GM19240 (cell line): ENCODE measurements around the gene ICOSLG.
"Not testable (repeated sequence)": the region's sequence is repeated elsewhere in the genome, so short reads cannot be mapped to it uniquely, and the experiment has no call there.

ENCODE experiments used
- DNase-seq: peaks from one replicate; pipeline ENCODE4 v3.0.0; 2011; ENCODE audit warnings: low spot score; ENCODE audit not compliant: insufficient read length

ICOSLG gene

DNA sequence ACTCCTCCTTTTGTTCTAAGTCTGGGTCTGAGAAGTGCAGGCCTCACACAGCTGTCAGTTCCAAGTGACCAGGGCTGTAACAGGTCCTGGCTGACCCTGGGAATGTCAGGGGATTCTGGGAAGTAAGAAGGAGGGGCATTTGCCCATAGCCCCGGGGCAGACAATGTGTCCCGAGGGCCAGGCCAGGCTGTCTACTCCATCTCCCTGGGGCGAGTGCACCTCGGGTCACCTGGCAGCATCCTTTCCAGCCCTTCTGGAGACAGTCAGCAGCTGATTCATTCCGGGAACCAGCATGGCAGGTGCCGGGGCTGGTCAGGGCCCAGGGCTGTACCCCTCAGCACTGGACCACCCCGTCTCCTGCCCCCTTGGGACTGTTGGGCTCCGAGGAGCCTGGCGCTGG, 13.1 kb downstream of the ICOSLG start:
- not testable (repeated sequence) for DNase-seq

GRCh38 chr21:44225605-44226004, 15.1 kb downstream of the ICOSLG start:
- DNase-seq: not testable (repeated sequence)

- DNase-seq: not testable (repeated sequence)
Measured at GRCh38 chr21:44223334-44223733, 17.4 kb downstream of the ICOSLG start.

DNA sequence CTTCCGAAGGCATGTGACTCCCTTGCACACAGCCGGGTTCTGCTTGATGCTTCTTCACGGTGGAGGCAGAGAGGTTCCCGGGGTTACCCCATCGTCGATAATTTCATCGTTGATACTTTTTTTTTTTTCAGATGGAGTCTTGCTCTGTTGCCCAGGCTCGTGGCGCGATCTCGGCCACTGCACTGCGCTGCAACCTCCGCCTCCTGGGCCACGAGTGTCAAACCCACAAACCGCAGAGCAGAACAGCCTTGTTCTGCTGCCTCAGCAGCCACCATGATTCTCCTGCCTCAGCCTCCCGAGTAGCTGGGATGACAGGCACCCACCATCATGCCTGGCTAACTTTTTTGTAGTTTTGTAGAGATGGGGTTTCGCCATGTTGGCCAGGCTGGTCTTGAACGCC, 20.1 kb downstream of the ICOSLG start:
- not testable (repeated sequence) for DNase-seq

DNA sequence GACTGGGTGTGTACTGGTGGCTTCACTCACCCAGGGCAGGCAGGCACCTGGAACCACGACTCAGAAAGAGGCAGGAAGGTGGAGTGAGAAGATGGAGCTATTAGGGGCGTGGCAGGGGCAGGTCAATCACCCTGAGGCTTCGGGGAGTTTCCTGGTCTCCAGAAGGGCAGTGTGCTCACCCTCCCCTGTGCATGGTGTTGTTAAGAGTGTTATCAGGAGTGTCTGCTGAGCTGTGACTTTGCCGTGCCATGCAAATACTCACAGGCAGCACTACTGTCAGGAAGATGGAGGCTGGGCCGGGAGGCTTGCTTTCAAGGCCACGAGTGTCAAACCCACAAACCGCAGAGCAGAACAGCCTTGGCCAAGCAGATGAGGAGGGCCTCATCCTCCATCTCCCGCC, 22.3 kb downstream of the ICOSLG start:
- not testable (repeated sequence) for DNase-seq

DNA sequence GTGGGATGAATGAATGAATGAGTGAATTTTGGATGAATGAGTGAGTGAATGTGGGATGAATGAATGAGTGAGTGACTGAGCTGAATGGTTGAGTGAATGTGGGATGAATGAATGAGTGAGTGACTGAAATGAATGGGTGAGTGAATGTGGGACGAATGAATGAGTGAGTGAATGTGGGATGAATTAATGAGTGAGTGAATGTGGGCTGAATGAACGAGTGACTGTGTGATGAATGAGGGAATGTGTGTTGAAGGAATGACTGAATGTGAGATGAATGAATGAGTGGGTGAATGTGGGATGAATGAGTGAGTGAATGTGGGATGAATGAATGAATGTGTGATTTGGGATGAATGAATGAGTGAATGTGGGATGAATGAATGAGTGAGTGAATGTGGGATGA, 28.8 kb downstream of the ICOSLG start:
- not testable (repeated sequence) for DNase-seq

GRCh38 chr21:44211574-44211973, 29.2 kb downstream of the ICOSLG start:
- DNase-seq: not testable (repeated sequence)

- DNase-seq: not testable (repeated sequence)
Measured at GRCh38 chr21:44207860-44208646, 32.7 kb downstream of the ICOSLG start.

- not testable (repeated sequence) for DNase-seq
Measured at GRCh38 chr21:44206698-44207676, 33.8 kb downstream of the ICOSLG start.

- not testable (repeated sequence) for DNase-seq
Measured at GRCh38 chr21:44206187-44206586, 34.6 kb downstream of the ICOSLG start.

DNA sequence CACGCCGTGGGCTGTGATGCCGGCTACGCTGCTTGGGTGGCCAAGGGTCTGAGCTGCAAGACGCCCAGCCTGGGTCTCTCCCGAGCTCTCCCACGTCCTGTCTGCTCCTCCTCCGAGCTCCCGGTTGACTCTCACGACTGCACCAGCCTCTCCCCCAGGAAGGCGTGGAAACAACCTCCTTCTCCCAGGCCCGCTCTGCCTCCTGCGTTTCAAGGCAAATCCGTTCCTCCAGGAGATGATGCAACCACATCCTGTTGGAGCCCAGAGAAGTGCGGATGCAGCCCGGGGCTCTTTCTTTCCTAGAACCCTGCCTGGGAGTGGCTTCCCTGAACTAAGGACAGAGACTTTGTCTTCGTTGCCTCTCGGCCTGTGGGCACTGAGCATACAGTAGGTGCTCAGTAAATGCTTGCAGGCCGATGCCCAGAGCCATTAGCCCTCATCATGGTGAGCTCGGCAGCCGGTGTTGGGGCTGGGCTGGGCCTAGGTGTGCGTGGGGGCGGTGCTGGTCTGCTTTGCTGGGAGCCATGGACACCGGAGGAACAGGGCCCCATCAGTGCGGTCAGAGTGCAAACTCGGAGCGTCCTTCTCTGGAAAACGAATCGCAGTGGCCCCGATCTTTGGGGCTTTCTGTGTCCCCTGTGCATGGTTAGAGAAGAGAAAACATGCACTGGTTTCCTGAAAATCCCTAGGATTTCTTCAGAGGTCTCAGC, 38.0 kb downstream of the ICOSLG start:
- DNase-seq: not testable (repeated sequence)

GRCh38 chr21:44199997-44200396, 40.7 kb downstream of the ICOSLG start:
- not testable (repeated sequence) for DNase-seq

- DNase-seq: no peak
Measured at GRCh38 chr21:44199448-44199847, 41.3 kb downstream of the ICOSLG start.

DNA sequence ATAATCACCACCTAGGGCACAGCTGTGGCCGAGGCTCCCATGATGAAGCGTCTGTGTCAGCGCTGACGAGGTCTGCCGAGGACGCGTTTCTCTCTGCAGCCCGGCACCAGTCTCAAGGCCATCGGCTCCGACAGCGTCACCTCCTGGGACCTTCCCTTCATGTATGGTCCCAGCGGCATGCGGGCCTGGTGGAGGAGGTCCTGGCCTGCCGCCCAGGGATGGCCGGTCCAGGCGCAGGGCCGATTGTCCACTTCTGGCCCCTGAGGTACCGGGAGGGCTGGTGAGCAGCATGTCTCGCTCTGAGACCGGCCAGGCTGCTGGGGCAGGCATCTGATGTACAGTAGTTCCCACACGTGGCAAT, 43.6 kb downstream of the ICOSLG start:
- not testable (repeated sequence) for DNase-seq

DNA sequence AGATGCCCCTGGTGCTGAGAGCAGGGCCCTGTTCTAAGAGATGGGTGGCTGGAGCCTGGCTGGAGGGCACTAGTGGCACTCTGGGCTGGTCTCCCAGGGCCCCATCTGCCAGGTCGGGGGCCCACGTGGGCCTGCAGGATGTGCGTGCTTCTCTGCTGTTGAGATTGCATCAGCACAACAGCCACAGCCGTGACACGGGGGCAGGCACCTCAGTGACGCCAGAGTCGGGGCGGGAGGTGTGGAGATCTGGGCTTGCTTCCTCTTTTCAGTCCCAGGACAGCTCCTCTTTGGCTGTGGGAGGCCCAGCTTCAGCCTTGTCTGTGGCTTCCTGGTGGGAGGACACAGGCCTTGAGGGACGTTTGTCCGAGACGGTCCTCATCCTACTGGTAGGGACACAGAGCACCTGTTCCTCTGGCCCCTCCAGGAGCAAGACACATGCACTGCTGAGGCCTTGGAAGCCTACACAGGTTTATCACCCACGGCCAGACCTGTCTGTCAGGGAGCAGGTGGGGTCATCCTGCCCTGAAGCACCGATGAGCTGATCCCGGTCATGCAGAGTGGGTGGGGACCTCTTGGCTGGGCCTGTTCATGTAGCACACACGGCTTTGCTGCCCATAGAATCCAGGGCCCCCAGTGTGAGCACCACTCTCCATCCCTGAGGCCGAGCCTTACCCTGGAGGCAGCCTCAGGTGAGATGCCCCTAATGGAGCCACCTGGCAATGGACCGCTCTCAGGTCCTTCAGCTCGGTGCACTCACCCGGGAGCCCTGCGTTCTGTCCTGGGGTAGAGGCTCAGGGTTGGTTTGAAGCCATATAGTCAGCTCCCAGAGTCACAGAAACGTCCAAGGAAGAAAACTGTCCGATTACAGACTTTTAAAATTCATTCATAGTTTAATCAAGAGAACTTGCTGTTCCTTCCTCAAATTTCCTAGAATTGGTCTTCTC, 44.3 kb downstream of the ICOSLG start:
- DNase-seq: not testable (repeated sequence)

- DNase-seq: not testable (repeated sequence)
Measured at GRCh38 chr21:44194888-44195287, 45.9 kb downstream of the ICOSLG start.

DNA sequence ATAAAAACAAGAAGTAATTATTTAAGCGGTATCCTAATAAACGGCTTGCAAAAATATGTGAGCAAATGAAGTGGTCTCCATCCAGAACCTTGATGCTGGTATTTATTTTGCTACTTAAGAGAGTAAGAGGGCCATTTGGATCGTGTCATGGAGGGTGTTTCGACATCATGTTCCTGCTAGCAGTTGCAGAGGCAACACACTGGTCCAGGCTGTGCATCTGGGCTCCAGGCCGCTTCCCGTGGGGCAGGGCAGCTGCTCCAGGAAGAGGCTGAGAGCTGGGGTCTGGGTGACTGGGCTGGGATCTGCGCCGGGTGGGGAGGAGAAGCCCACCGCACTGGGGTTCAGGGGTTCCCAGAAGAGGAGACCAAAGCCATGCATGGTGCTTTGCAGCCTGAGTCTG, 46.3 kb downstream of the ICOSLG start:
- DNase-seq: not testable (repeated sequence)

GRCh38 chr21:44193108-44193507, 47.6 kb downstream of the ICOSLG start:
- DNase-seq: not testable (repeated sequence)

DNA sequence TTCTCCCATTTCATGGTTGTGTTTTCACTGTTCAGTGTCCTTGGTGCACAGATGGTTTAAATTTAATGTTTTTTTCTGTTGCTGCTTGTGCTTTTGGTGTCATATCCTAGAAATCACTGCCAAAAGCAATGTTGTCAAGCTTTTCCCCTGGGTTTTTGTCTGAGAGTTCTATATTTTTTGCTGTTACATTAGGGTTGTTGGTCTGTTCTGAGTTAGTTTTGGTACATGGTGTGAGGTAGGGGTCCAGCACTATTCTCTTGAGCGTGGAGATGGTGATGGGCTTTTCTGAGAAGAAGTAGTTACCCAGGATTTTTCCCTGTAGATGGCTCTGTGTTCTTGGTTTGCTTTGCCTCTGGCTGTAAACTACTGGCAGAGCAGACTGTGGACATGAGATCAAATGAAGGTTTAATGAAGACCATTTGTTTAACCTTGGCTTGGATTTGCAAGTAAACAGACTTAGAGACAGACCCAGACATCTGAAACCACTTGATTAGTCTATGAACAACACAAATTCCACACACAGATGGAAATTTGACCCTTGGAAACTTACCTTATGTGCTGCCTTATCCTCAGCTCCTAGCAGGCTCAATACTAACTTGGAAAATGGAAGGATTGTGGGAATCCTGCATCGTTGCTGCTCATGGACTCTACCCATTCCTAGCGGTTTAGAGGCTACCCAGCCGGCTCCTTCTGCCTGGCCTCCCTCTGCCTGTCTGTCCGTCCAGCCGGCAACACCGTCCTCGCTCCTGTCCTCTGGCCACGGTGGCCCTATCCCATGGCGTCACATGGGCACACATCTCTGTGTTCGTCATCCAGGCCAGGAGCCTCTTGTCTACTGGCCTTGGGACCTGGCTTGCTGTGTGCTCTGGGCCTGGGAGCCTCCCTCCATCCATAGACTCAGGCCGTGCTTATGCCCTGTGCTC, 50.1 kb downstream of the ICOSLG start:
- not testable (repeated sequence) for DNase-seq
